Measurements from ENCODE around the gene SLC23A3.

DNA sequence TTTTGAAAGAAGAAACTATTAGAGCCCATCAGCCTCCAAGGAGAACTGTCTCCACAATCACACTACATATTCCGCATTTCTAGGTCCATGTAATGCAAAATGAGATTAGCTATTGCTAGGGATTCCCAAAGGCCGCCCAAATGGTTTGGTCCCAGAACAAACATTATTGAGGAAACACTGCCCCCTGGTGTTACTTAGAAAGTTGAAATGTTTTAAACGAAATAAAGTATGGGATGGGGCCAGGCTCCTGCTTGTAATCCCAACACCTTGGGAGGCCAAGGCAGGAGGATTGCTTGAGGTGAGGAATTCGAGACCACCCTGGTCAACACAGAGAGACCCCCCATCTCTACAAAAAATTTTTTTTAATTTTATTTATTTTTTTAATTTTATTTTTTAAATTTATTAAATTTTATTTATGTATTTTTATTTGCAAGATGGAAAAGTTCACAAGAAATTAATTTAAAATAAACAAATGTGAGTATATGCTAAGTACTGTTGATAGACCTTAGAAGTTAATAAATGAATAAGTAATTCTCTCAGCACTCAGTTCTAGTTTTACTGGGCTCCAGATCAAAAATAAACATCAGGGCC lies 14.7 kb downstream of the SLC23A3 start:
- no peak for TF ChIP-seq ARNTL (CRISPR knock-in tag; IDR thresholded peaks at IDR 0.05; ENCODE audit: borderline replicate concordance, low read depth)
- no peak for TF ChIP-seq ZC3H10 (CRISPR knock-in tag; IDR thresholded peaks at IDR 0.05)
- TF ChIP-seq ISL1 (CRISPR knock-in tag; IDR thresholded peaks at IDR 0.05) = no peak
- TF ChIP-seq ZNF565 (CRISPR knock-in tag; conservative IDR thresholded peaks at IDR 0.05; ENCODE audit: low read depth) = no peak
- TF ChIP-seq CSDC2 (CRISPR knock-in tag; IDR thresholded peaks at IDR 0.05) = no peak
- no peak for TF ChIP-seq ZNF70 (CRISPR knock-in tag; IDR thresholded peaks at IDR 0.05)
- no peak for TF ChIP-seq RARB (CRISPR knock-in tag; IDR thresholded peaks at IDR 0.05)
- TF ChIP-seq TOX (CRISPR knock-in tag; IDR thresholded peaks at IDR 0.05; ENCODE audit: borderline replicate concordance) = no peak
- no peak for TF ChIP-seq PATZ1 (CRISPR knock-in tag; IDR thresholded peaks at IDR 0.05; ENCODE audit: borderline replicate concordance)
- TF ChIP-seq, protein P1, sequence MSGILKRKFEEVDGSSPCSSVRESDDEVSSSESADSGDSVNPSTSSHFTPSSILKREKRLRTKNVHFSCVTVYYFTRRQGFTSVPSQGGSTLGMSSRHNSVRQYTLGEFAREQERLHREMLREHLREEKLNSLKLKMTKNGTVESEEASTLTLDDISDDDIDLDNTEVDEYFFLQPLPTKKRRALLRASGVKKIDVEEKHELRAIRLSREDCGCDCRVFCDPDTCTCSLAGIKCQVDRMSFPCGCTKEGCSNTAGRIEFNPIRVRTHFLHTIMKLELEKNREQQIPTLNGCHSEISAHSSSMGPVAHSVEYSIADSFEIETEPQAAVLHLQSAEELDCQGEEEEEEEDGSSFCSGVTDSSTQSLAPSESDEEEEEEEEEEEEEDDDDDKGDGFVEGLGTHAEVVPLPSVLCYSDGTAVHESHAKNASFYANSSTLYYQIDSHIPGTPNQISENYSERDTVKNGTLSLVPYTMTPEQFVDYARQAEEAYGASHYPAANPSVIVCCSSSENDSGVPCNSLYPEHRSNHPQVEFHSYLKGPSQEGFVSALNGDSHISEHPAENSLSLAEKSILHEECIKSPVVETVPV (CRISPR knock-in tag; IDR thresholded peaks at IDR 0.05) = no peak
- no peak for TF ChIP-seq PPARA (CRISPR knock-in tag; IDR thresholded peaks at IDR 0.05; ENCODE audit: borderline replicate concordance)
- no peak for TF ChIP-seq SNAI2 (CRISPR knock-in tag; IDR thresholded peaks at IDR 0.05)
- TF ChIP-seq CREB5 (CRISPR knock-in tag; IDR thresholded peaks at IDR 0.05; ENCODE audit: low read depth) = no peak
- no peak for TF ChIP-seq ZFP30 (CRISPR knock-in tag; IDR thresholded peaks at IDR 0.05)
